ENCODE data around the gene NCK2.

The NCK2 gene

GRCh38 chr2:105885456-105885855 lies 140.7 kb downstream of the NCK2 start:
- CTCF ChIA-PET, result interaction anchor here (0.8 to 1.9 kb wide), 5 partner anchors 11 to 33 kb away, joined by 3 to 5 read pairs (median 3); no protein-coding TSS in a partner anchor

GRCh38 chr2:105886029-105886454 lies 141.3 kb downstream of the NCK2 start:
- no peak for DNase-seq (ENCODE audit: extremely low spot score)
- TF ChIP-seq CTCF (IDR thresholded peaks at IDR 0.05; ENCODE audit: control extremely low read depth, extremely low read depth, low read depth, missing control alignments), result no peak
- ChIA-PET CTCF (interaction anchor here (1.3 kb wide), 1 partner anchor 14 kb away, joined by 3 read pairs; no protein-coding TSS in a partner anchor), POLR2A (no interaction called here)

More at GRCh38 chr2:105885456-105885855, 140.7 kb downstream of the NCK2 start:
- POLR2A ChIA-PET, result interaction anchor here (1.4 kb wide), 1 partner anchor 11 kb away, joined by 3 read pairs; no protein-coding TSS in a partner anchor
- no peak for DNase-seq (ENCODE audit: extremely low spot score)
- TF ChIP-seq CTCF (IDR thresholded peaks at IDR 0.05; ENCODE audit: control extremely low read depth, extremely low read depth, low read depth, missing control alignments), result no peak

- ChIA-PET CTCF (interaction anchor here (0.9 kb wide), 1 partner anchor 75 kb away, joined by 3 read pairs; no protein-coding TSS in a partner anchor), POLR2A (no interaction called here)
- no peak for DNase-seq (ENCODE audit: extremely low spot score)
- no peak for TF ChIP-seq CTCF (IDR thresholded peaks at IDR 0.05; ENCODE audit: control extremely low read depth, extremely low read depth, low read depth, missing control alignments)
Measured at GRCh38 chr2:105886687-105887086, 142.0 kb downstream of the NCK2 start.

- POLR2A ChIA-PET, result no interaction called here
Measured at GRCh38 chr2:105887256-105887655, 142.5 kb downstream of the NCK2 start.

GRCh38 chr2:105888625-105889024 lies 143.9 kb downstream of the NCK2 start:
- ChIA-PET POLR2A (no interaction called here), CTCF (interaction anchor here (1.0 to 1.2 kb wide), 2 partner anchors 10 to 29 kb away, joined by 3 read pairs; no protein-coding TSS in a partner anchor)
- no peak for DNase-seq (ENCODE audit: extremely low spot score)
- no peak for TF ChIP-seq CTCF (IDR thresholded peaks at IDR 0.05; ENCODE audit: control extremely low read depth, extremely low read depth, low read depth, missing control alignments)

More at GRCh38 chr2:105887256-105887655, 142.5 kb downstream of the NCK2 start:
- DNase-seq (ENCODE audit: extremely low spot score), result no peak
- no peak for TF ChIP-seq CTCF (IDR thresholded peaks at IDR 0.05; ENCODE audit: control extremely low read depth, extremely low read depth, low read depth, missing control alignments)
- CTCF ChIA-PET, result interaction anchor here (0.9 to 1.2 kb wide), 2 partner anchors 11 to 75 kb away, joined by 3 read pairs; no protein-coding TSS in a partner anchor

- CTCF ChIA-PET, result interaction anchor here (1.0 kb wide), 1 partner anchor 28 kb away, joined by 3 read pairs; no protein-coding TSS in a partner anchor
- POLR2A ChIA-PET, result no interaction called here
- no peak for DNase-seq (ENCODE audit: extremely low spot score)
Measured at GRCh38 chr2:105889046-105889445, 144.3 kb downstream of the NCK2 start.

More at GRCh38 chr2:105889046-105889445, 144.3 kb downstream of the NCK2 start:
- TF ChIP-seq CTCF (IDR thresholded peaks at IDR 0.05; ENCODE audit: control extremely low read depth, extremely low read depth, low read depth, missing control alignments), result no peak

All from GM10248 (cell line).